ENCODE data around the gene ID3. TPM values are rescaled to one million over a fixed set of nuclear protein-coding genes. Genes with fewer than 3 reads are reported as not detected.

ID3 gene
- total RNA-seq, 1 donor from 2014 or later = 1,094 TPM

- no peaks in the 10 kb centered on the region for H3K4me1 ChIP-seq
- DNase-seq (ENCODE audit: low spot score in 2 of 2) = no peak
- no peaks in the 10 kb centered on the region for H3K9me3 ChIP-seq
- intact Hi-C loops (cut with DNase I) = no loop called here
- no peaks in the 10 kb centered on the region for H3K36me3 ChIP-seq
- no peaks in the 10 kb centered on the region for H3K27me3 ChIP-seq
- H3K27ac ChIP-seq = no peak overlapping the region
- TF ChIP-seq, protein P1, sequence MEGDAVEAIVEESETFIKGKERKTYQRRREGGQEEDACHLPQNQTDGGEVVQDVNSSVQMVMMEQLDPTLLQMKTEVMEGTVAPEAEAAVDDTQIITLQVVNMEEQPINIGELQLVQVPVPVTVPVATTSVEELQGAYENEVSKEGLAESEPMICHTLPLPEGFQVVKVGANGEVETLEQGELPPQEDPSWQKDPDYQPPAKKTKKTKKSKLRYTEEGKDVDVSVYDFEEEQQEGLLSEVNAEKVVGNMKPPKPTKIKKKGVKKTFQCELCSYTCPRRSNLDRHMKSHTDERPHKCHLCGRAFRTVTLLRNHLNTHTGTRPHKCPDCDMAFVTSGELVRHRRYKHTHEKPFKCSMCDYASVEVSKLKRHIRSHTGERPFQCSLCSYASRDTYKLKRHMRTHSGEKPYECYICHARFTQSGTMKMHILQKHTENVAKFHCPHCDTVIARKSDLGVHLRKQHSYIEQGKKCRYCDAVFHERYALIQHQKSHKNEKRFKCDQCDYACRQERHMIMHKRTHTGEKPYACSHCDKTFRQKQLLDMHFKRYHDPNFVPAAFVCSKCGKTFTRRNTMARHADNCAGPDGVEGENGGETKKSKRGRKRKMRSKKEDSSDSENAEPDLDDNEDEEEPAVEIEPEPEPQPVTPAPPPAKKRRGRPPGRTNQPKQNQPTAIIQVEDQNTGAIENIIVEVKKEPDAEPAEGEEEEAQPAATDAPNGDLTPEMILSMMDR (IDR thresholded peaks at IDR 0.05) = no peak
- no peak overlapping the region for H3K4me3 ChIP-seq
These were observed 37.7 kb downstream of the ID3 start for GRCh38 chr1:23521588-23521987.

DNA sequence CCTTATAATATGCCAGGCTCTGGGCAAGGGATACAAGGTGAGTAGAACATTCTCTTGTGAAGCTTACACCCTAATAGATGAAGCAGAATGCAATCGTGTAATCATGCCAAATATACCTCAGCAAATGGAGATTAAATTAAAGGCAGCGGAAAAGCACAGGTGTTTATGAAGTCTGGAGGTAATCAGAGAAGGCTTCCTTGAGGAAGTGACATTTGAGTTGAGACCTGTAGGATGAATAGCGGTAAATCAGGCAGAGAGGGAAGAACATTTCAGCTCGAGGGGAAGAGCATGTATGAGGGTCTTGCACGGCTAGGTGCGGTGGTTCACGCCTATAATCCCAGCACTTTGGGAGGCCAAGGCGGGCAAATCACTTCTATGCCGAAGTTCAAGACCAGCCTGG is 41.7 kb downstream of the ID3 start:
- no peak for DNase-seq (ENCODE audit: low spot score in 2 of 2)
- intact Hi-C loops (cut with DNase I) = no loop called here
- no peak overlapping the region for H3K27ac ChIP-seq
- no peaks in the 10 kb centered on the region for H3K27me3 ChIP-seq
- no peaks in the 10 kb centered on the region for H3K4me1 ChIP-seq
- TF ChIP-seq, protein P1 (IDR thresholded peaks at IDR 0.05) = no peak
- no peak overlapping the region for H3K4me3 ChIP-seq
- H3K9me3 ChIP-seq = no peaks in the 10 kb centered on the region
- H3K36me3 ChIP-seq = no peaks in the 10 kb centered on the region

- intact Hi-C loops (cut with DNase I) = no loop called here
- H3K36me3 ChIP-seq = no peaks in the 10 kb centered on the region
- H3K27ac ChIP-seq = no peak overlapping the region
- DNase-seq (ENCODE audit: low spot score in 2 of 2) = no peak
- no peaks in the 10 kb centered on the region for H3K9me3 ChIP-seq
- H3K4me1 ChIP-seq = no peaks in the 10 kb centered on the region
- no peaks in the 10 kb centered on the region for H3K27me3 ChIP-seq
- no peak overlapping the region for H3K4me3 ChIP-seq
- TF ChIP-seq, protein P1 (IDR thresholded peaks at IDR 0.05) = no peak
These were observed 43.4 kb downstream of the ID3 start for GRCh38 chr1:23515905-23516304.

GRCh38 chr1:23514111-23514679 is 45.1 kb downstream of the ID3 start:
- H3K4me3 ChIP-seq = no peak overlapping the region
- DNase-seq (ENCODE audit: low spot score in 2 of 2) = no peak
- TF ChIP-seq, protein P1 (IDR thresholded peaks at IDR 0.05) = no peak

DNA sequence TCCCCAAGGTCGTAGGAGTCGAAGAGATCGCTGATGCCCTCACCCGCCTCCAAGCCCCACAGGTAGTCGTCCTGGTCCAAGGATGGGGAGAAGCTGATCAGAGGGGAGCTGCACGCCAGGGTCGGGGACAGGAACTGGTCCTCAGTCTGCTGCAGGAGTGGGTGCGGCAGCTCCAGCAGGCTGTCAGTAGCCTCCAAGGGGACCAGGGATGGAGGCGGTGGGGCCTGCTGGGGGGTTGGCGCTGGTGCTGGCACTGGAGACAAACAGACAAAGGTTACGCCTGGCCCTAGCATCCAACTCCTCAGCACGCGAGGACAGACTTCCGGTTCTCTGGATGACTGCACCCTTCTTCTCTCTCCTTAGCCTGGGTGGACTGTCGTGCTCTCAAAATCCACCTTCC is 49.4 kb downstream of the ID3 start:
- no peaks in the 10 kb centered on the region for H3K4me1 ChIP-seq
- TF ChIP-seq, protein P1 (IDR thresholded peaks at IDR 0.05) = no peak
- H3K9me3 ChIP-seq = no peaks in the 10 kb centered on the region
- no peaks in the 10 kb centered on the region for H3K36me3 ChIP-seq
- H3K4me3 ChIP-seq = no peak overlapping the region
- no peaks in the 10 kb centered on the region for H3K27me3 ChIP-seq
- H3K27ac ChIP-seq = no peak overlapping the region
- no peak for DNase-seq (ENCODE audit: low spot score in 2 of 2)
- intact Hi-C loops (cut with DNase I) = no loop called here

More at GRCh38 chr1:23514111-23514679, 45.1 kb downstream of the ID3 start:
- H3K4me1 ChIP-seq = no peaks in the 10 kb centered on the region
- no peaks in the 10 kb centered on the region for H3K27me3 ChIP-seq
- no peaks in the 10 kb centered on the region for H3K9me3 ChIP-seq
- H3K27ac ChIP-seq = no peak overlapping the region
- intact Hi-C loops (cut with DNase I) = no loop called here
- H3K36me3 ChIP-seq = no peaks in the 10 kb centered on the region

Other genes starting within 250 kb of the ID3 start
- gene HNRNPR, start 215.2 kb downstream of the ID3 start, total RNA-seq = 21.5 TPM
- 3.1 TPM for gene ZNF436, start 189.7 kb downstream of the ID3 start, total RNA-seq
- gene TCEA3, start 134.8 kb downstream of the ID3 start, total RNA-seq = 11.3 TPM
- 125 TPM for gene ASAP3, start 75.3 kb downstream of the ID3 start, total RNA-seq
- gene E2F2, start 28.3 kb downstream of the ID3 start, total RNA-seq = not detected
- 462 TPM for gene RPL11, start 132.3 kb upstream of the ID3 start, total RNA-seq
- 22.6 TPM for gene ELOA, start 184.0 kb upstream of the ID3 start, total RNA-seq
- 60.1 TPM for gene PITHD1, start 218.9 kb upstream of the ID3 start, total RNA-seq
- 127 TPM for gene LYPLA2, start 231.6 kb upstream of the ID3 start, total RNA-seq
- 30.4 TPM for gene GALE, start 241.3 kb upstream of the ID3 start, total RNA-seq